Breast epithelium (tissue), 4 donors: ENCODE results near the gene LNPK. TPM values are rescaled to one million over a fixed set of nuclear protein-coding genes. Genes with fewer than 3 reads are reported as not detected.

Source experiments
- DNase-seq, 2 donors: peaks; one replicate each; pipeline ENCODE4 v3.0.0-alpha.2; 2019; ENCODE audit warnings: low spot score in 2 of 2
- H3K27ac ChIP-seq, 2 donors: fragments of 200-600 bp; sonication (generic) in 1 of 2; one replicate each; pipeline ENCODE4 v1.5.1; 2016 to 2019; ENCODE audit warnings: mild to moderate bottlenecking in 1 of 2
- H3K27me3 ChIP-seq, 2 donors: fragments of 200-600 bp; sonication (generic) in 1 of 2; one replicate each; pipeline versions ENCODE4 v1.5.1 to v1.6.0; 2017 to 2019; ENCODE audit warnings: control low read depth in 1 of 2, mild to moderate bottlenecking in 1 of 2
- H3K36me3 ChIP-seq: fragments of 200-600 bp; one replicate; pipeline ENCODE4 v1.5.1; 2019
- H3K4me1 ChIP-seq, 2 donors: fragments of 200-600 bp; sonication (generic); one replicate each; pipeline ENCODE4 v1.5.1; 2016 to 2019; ENCODE audit warnings: control low read depth in 1 of 2
- H3K4me3 ChIP-seq, 3 donors: fragments of 200-600 bp; sonication (generic); 1 replicate in 2 of 3; 2 replicates in 1 of 3; pipeline ENCODE4 v1.5.1; 2016 to 2019; ENCODE audit warnings: mild to moderate bottlenecking in 3 of 3, moderate library complexity in 2 of 3
- H3K9me3 ChIP-seq, 2 donors: fragments of 200-600 bp; sonication (generic) in 1 of 2; one replicate each; pipeline ENCODE4 v1.5.1; 2016 to 2019; ENCODE audit warnings: control low read depth in 1 of 2
- POLR2A ChIP-seq: fragments of 450-650 bp; IDR thresholded peaks from one replicate; pipeline ENCODE4 v1.6.1; 2016; ENCODE audit warnings: antibody characterized with exemption, mild to moderate bottlenecking, moderate library complexity
- POLR2AphosphoS5 ChIP-seq, 3 donors: sonication (generic); formaldehyde crosslinking; IDR thresholded peaks; one replicate each; pipeline ENCODE4 v1.6.1; 2017; ENCODE audit warnings: antibody characterized with exemption in 3 of 3
- intact Hi-C: fragments of 100-400 bp; cut with DNase I; formaldehyde crosslinking; loops from one replicate; pipeline ENCODE4 v1.15.1; 2023; ENCODE audit warnings: low total_unique reads
- total RNA-seq, 3 donors: library from RNA; depleted of rRNA; stranded (reverse); fragments of >200 nt; gene quantifications; one replicate each; pipeline ENCODE4 v1.1.0, GENCODE V29; 2016
- TF ChIP-seq, protein P1 (sequence below), 3 donors: fragments of 450-650 bp; IDR thresholded peaks; one replicate each; pipeline ENCODE4 v1.5.1; 2016 to 2017; ENCODE audit warnings: antibody characterized with exemption in 3 of 3, mild to moderate bottlenecking in 3 of 3, moderate library complexity in 3 of 3

LNPK gene
- total RNA-seq, 3 donors from 2014 or later: 20.0 to 30.3 (median 23.8) TPM

DNA sequence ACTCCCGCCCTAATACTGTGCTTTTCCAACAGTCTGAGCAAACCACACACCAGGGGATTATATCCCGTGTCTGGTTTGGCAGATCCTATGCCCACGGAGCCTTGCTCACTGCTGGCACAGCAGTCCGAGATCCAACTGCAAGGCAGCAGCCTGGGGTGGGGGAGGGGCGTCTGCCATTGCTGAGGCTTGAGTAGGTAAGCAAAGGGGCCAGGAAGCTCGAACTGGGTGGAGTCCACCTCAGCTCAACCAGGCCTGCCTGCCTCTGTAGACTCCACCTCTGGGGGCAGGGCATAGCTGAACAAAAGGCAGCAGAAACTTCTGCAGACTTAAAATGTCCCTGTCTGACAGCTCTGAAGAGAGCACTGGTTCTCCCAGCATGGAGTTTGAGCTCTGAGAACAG, 44.2 kb downstream of the LNPK start:
- no peak for DNase-seq
- no peak for TF ChIP-seq POLR2AphosphoS5 (IDR thresholded peaks at IDR 0.05)
- TF ChIP-seq POLR2A: no peak
- TF ChIP-seq, protein P1, sequence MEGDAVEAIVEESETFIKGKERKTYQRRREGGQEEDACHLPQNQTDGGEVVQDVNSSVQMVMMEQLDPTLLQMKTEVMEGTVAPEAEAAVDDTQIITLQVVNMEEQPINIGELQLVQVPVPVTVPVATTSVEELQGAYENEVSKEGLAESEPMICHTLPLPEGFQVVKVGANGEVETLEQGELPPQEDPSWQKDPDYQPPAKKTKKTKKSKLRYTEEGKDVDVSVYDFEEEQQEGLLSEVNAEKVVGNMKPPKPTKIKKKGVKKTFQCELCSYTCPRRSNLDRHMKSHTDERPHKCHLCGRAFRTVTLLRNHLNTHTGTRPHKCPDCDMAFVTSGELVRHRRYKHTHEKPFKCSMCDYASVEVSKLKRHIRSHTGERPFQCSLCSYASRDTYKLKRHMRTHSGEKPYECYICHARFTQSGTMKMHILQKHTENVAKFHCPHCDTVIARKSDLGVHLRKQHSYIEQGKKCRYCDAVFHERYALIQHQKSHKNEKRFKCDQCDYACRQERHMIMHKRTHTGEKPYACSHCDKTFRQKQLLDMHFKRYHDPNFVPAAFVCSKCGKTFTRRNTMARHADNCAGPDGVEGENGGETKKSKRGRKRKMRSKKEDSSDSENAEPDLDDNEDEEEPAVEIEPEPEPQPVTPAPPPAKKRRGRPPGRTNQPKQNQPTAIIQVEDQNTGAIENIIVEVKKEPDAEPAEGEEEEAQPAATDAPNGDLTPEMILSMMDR (IDR thresholded peaks at IDR 0.05): no peak
- Histone ChIP-seq H3K36me3 (no peaks in the 10 kb centered on the region), H3K27me3 (no peaks in the 10 kb centered on the region), H3K27ac (no peak overlapping the region), H3K4me1 (no peaks in the 10 kb centered on the region), H3K4me3 (no peak overlapping the region), H3K9me3 (no peaks in the 10 kb centered on the region)
- intact Hi-C loops: no loop called here

DNA sequence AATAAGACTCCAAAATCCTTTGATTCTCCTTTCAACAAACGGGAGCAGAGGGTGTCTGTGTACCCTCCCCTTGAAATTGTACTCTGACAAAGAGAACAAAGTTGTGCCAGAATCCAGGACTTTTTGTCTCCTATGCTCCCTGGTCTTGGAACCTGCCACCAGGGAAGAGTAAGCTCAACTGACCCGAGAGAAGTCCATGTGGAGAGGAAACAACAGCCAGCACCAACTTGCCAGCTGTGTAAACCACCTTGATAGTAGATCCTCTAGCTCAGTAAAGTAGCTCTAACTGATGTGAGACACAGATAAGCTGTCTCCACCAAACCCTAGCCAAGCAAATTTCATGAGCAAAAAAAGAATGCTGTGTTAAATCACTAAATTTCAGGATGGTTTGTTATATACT, 46.9 kb downstream of the LNPK start:
- Histone ChIP-seq H3K27me3 (no peaks in the 10 kb centered on the region), H3K4me3 (no peak overlapping the region), H3K36me3 (no peaks in the 10 kb centered on the region), H3K27ac (no peak overlapping the region), H3K9me3 (no peaks in the 10 kb centered on the region), H3K4me1 (no peaks in the 10 kb centered on the region)
- no peak for DNase-seq
- no peak for TF ChIP-seq POLR2AphosphoS5 (IDR thresholded peaks at IDR 0.05)
- no peak for TF ChIP-seq POLR2A
- TF ChIP-seq, protein P1 (IDR thresholded peaks at IDR 0.05): no peak
- intact Hi-C loops: no loop called here

DNA sequence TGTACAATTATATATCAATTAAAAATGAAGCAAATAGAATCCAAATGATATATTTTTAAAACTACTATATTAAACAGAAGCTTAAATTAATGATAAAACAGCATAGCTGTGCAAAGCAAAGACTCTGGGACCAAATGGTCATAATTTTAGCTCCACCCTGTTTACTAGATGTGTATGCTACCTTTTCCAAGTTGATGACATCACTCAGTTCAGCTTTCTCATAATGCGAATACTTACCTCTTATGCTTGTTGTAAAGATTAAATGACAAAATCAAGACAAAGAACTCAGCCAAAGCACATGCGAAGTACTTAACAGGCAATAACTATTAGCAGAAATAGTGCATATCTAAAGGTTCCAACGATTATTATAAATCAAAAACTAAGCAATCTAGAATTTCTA, 51.6 kb downstream of the LNPK start:
- DNase-seq: no peak
- Histone ChIP-seq H3K27me3 (no peaks in the 10 kb centered on the region), H3K27ac (no peak overlapping the region), H3K36me3 (no peaks in the 10 kb centered on the region), H3K4me3 (no peak overlapping the region), H3K9me3 (no peaks in the 10 kb centered on the region), H3K4me1 (no peaks in the 10 kb centered on the region)
- intact Hi-C loops: no loop called here
- TF ChIP-seq, protein P1 (IDR thresholded peaks at IDR 0.05): no peak
- TF ChIP-seq POLR2AphosphoS5 (IDR thresholded peaks at IDR 0.05) (no peak), POLR2A (no peak)

DNA sequence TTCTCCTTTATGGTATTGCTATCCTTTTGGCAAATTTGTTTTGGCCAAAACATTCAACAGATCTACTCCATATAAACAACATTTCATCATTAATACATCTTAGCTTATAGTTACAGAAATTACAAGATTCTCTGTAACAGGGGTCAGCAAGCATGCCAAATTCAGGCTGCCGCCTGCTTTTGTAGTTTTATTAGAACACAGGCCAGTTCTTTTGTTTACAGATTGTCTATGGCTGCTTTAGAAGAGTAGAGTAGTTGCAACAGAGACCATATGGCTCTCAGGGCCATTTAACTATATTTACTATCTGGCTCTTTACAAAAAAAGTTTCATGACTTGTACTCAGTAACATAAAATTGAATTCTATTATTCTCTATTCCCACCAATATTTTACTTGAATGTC, 53.9 kb downstream of the LNPK start:
- Histone ChIP-seq H3K9me3 (no peaks in the 10 kb centered on the region), H3K4me1 (no peaks in the 10 kb centered on the region), H3K27ac (no peak overlapping the region), H3K27me3 (no peaks in the 10 kb centered on the region), H3K4me3 (no peak overlapping the region), H3K36me3 (peaks cover 3% of the 10 kb centered on the region)
- TF ChIP-seq POLR2A (no peak), POLR2AphosphoS5 (IDR thresholded peaks at IDR 0.05) (no peak)
- TF ChIP-seq, protein P1 (IDR thresholded peaks at IDR 0.05): no peak
- intact Hi-C loops: no loop called here
- DNase-seq: no peak

DNA sequence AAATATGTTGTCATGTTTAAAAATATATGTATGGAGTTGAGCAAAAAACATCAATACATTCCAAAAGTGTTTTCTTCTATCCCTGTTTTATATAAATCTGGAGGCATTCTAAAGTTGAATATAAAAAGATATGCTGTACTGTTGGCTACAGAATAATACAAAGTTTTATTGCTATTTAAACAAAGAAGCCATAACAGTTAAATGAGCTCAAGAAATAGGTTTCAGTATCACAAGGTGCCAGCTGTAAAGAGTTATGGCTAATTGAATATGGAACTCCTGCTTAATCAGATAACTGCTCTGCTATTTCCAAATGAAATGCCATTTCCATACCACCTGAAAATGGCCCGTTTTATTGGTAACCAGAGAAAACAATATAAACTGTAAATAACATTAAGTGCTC, 55.0 kb downstream of the LNPK start:
- H3K27me3 ChIP-seq: no peaks in the 10 kb centered on the region
- TF ChIP-seq, protein P1 (IDR thresholded peaks at IDR 0.05): no peak
- no peak for DNase-seq
- H3K4me1 ChIP-seq: no peaks in the 10 kb centered on the region
- H3K36me3 ChIP-seq: peaks cover 4% of the 10 kb centered on the region
- H3K9me3 ChIP-seq: no peaks in the 10 kb centered on the region
- intact Hi-C loops: no loop called here
- no peak overlapping the region for H3K27ac ChIP-seq
- H3K4me3 ChIP-seq: no peak overlapping the region
